GM23248 (cell line): ENCODE data around the gene RGL1.

ENCODE experiments used
- EZH2 ChIP-seq: fragments of 200-600 bp; sonication (generic); IDR thresholded peaks from 2 replicates; pipeline ENCODE4 v1.6.1; 2018; ENCODE audit warnings: antibody characterized with exemption, mild to moderate bottlenecking; ENCODE audit not compliant: insufficient read depth, poor library complexity, severe bottlenecking
- EZH2phosphoT487 ChIP-seq: fragments of 200-600 bp; sonication (generic); IDR thresholded peaks from 2 replicates; pipeline ENCODE4 v1.6.1; 2018; ENCODE audit warnings: antibody characterized with exemption, moderate library complexity, mild to moderate bottlenecking, low read depth; ENCODE audit not compliant: insufficient read depth

- TF ChIP-seq EZH2: no peak
- no peak for TF ChIP-seq EZH2phosphoT487
Measured at GRCh38 chr1:183859119-183859518, 54.2 kb downstream of the RGL1 start.
